Activated T-helper 2 cell treated with anti-CD3 and anti-CD28 coated beads, Interferon-gamma antibody, Interleukin-2, Interleukin-4, amounts not matched to agents 10 μg/mL and 5 μg/mL and 100 μg/mL, durations not matched to agents 14 hours and 24 hours and 36 hours (primary cell): ENCODE data around the gene ZBTB16. TPM values are rescaled to one million over a fixed set of nuclear protein-coding genes. Genes with fewer than 3 reads are reported as not detected.

Source experiments
- DNase-seq: peaks from one replicate; pipeline ENCODE4 v3.0.0; 2021; ENCODE audit warnings: low spot score
- H3K27ac Mint-ChIP-seq: one replicate; pipeline ENCODE4 v1.8.0; 2021; ENCODE audit warnings: mixed read lengths
- H3K27me3 Mint-ChIP-seq: one replicate; pipeline ENCODE4 v1.8.0; 2021; ENCODE audit warnings: low read depth, mixed read lengths
- H3K36me3 Mint-ChIP-seq: one replicate; pipeline ENCODE4 v1.8.0; 2021; ENCODE audit warnings: low read depth, mixed read lengths
- H3K4me1 Mint-ChIP-seq: one replicate; pipeline ENCODE4 v1.8.0; 2021; ENCODE audit warnings: low read depth, mixed read lengths
- H3K4me3 Mint-ChIP-seq: one replicate; pipeline ENCODE4 v1.8.0; 2021; ENCODE audit warnings: low read depth, mild to moderate bottlenecking, moderate library complexity, mixed read lengths
- H3K9me3 Mint-ChIP-seq: one replicate; pipeline ENCODE4 v1.8.0; 2021; ENCODE audit warnings: mixed read lengths
- intact Hi-C: fragments of 100-400 bp; cut with micrococcal nuclease; formaldehyde crosslinking; loops from one replicate; pipeline ENCODE4 v1.15.1; 2023
- total RNA-seq: library from RNA; stranded (reverse); gene quantifications from 2 replicates; pipeline ENCODE4 v1.2.3, GENCODE V29; 2022

Gene ZBTB16
- total RNA-seq, 1 donor from 2014 or later: 2.9 TPM

- H3K9me3 Mint-ChIP-seq: no peaks in the 10 kb centered on the region
- H3K4me1 Mint-ChIP-seq: peaks cover 65% of the 10 kb centered on the region
- no peaks in the 10 kb centered on the region for H3K36me3 Mint-ChIP-seq
- H3K27me3 Mint-ChIP-seq: no peaks in the 10 kb centered on the region
- no peak for DNase-seq
- no peak overlapping the region for H3K27ac Mint-ChIP-seq
- intact Hi-C loops: no loop called here
- H3K4me3 Mint-ChIP-seq: no peak overlapping the region
Measured at GRCh38 chr11:114176321-114176720, 116.8 kb downstream of the ZBTB16 start.

DNA sequence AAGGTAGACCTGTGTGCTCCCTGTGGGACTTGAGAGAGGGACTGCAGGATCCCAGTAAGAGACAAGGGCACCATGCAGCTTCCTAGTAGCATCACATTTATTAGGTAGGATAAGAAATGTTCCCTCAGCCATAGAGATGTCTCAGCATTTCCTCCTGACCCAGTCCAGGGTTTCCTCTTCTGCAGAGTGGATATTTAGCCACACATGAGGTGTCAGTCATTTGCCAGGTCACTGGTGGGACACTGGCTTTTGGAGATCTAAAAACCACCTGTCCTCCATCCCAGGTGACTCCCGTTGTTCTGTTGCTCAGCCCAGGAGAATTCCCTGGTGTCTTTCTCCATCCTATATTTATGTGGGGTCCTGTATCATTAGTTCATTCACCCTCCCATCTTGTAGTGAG is 119.1 kb downstream of the ZBTB16 start:
- no peak for DNase-seq
- Mint-ChIP-seq H3K4me1 (peaks cover 64% of the 10 kb centered on the region), H3K4me3 (no peak overlapping the region), H3K36me3 (no peaks in the 10 kb centered on the region), H3K27ac (no peak overlapping the region), H3K27me3 (no peaks in the 10 kb centered on the region), H3K9me3 (no peaks in the 10 kb centered on the region)
- intact Hi-C loops: no loop called here

- no peaks in the 10 kb centered on the region for H3K36me3 Mint-ChIP-seq
- peaks cover 64% of the 10 kb centered on the region for H3K4me1 Mint-ChIP-seq
- DNase-seq: no peak
- intact Hi-C loops: no loop called here
- no peaks in the 10 kb centered on the region for H3K9me3 Mint-ChIP-seq
- no peaks in the 10 kb centered on the region for H3K27me3 Mint-ChIP-seq
- no peak overlapping the region for H3K27ac Mint-ChIP-seq
- H3K4me3 Mint-ChIP-seq: no peak overlapping the region
Measured at GRCh38 chr11:114179234-114179941, 119.9 kb downstream of the ZBTB16 start.

DNA sequence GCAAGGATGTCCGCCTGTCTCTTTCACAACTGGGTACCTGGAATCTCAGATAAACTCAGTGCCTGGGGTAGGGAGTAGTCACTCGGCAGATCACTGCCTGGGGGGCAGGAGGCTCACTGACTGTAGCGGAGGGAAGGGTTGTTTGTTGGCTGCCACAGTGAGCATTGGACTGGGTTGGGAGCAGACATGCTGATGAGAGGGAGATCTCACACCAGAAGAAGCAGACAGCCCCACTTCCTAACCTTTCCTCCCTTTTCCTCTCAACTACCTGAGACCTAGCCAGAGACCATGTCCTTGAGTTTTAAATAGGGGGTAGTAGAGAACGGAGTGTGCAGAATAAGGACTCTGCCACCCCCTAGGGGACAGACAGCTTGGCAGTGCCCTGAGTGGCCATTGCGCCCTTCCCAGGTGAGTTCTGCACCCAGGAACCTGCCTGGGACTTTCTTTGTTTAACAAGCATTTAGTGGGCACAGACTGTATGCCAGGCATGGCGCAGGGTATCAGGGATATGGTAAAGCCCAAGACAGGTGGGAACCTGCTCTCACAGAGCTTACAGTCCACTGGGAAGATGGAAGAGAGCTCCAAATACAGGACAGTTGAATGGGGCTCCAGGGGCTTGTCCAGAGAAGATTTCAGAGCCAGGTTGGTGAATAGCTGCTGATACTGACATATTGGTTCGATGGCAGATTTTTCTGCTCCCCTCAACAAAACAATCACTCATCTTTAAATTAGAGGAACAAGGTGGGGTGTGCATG is 121.0 kb downstream of the ZBTB16 start:
- H3K4me1 Mint-ChIP-seq: peaks cover 64% of the 10 kb centered on the region
- H3K9me3 Mint-ChIP-seq: no peaks in the 10 kb centered on the region
- H3K27me3 Mint-ChIP-seq: no peaks in the 10 kb centered on the region
- no peak overlapping the region for H3K4me3 Mint-ChIP-seq
- no peak for DNase-seq
- H3K27ac Mint-ChIP-seq: no peak overlapping the region
- peaks cover 5% of the 10 kb centered on the region for H3K36me3 Mint-ChIP-seq
- intact Hi-C loops: loop anchor here (5.0 to 10.0 kb wide), 4 partner anchors 37 to 224 kb away; partner anchors contain the start of genes C11orf71 and RBM7

DNA sequence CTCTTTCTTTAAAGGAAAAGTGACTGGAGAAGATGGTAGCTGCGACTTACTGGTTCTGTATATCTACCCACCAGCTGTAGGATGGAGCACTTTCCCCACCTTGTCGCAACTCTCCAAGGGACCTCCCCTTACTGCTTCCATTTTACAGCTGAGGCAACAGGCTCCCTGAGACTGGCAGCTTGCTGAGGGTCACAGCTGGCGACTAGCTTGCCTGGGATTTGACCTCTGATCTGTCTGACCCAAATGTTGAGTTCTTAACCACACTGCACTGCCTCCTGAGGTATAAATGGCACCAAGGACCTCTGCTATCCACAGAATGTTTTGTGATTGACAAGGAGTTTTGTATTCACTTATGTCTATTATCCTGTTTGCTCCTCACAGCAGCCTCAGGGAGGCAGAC is 121.7 kb downstream of the ZBTB16 start:
- intact Hi-C loops: loop anchor here (5.0 to 10.0 kb wide), 4 partner anchors 36 to 224 kb away; partner anchors contain the start of genes C11orf71 and RBM7
- Mint-ChIP-seq H3K4me1 (peaks cover 70% of the 10 kb centered on the region), H3K36me3 (peaks cover 5% of the 10 kb centered on the region), H3K27ac (no peak overlapping the region), H3K27me3 (no peaks in the 10 kb centered on the region), H3K9me3 (no peaks in the 10 kb centered on the region), H3K4me3 (no peak overlapping the region)
- no peak for DNase-seq

- no peak for DNase-seq
- intact Hi-C loops: loop anchor here (5.0 to 10.0 kb wide), 4 partner anchors 36 to 223 kb away; partner anchors contain the start of genes C11orf71 and RBM7
- no peaks in the 10 kb centered on the region for H3K9me3 Mint-ChIP-seq
- peaks cover 5% of the 10 kb centered on the region for H3K36me3 Mint-ChIP-seq
- H3K4me1 Mint-ChIP-seq: peaks cover 74% of the 10 kb centered on the region
- H3K27ac Mint-ChIP-seq: no peak overlapping the region
- H3K27me3 Mint-ChIP-seq: no peaks in the 10 kb centered on the region
- no peak overlapping the region for H3K4me3 Mint-ChIP-seq
Measured at GRCh38 chr11:114181752-114182151, 122.2 kb downstream of the ZBTB16 start.

GRCh38 chr11:114182471-114183043 is 123.0 kb downstream of the ZBTB16 start:
- intact Hi-C loops: loop anchor here (1.0 to 10.0 kb wide), 6 partner anchors 14 to 222 kb away; partner anchors contain the start of genes C11orf71 and RBM7
- DNase-seq: no peak
- Mint-ChIP-seq H3K36me3 (peaks cover 5% of the 10 kb centered on the region), H3K9me3 (no peaks in the 10 kb centered on the region), H3K4me3 (no peak overlapping the region), H3K4me1 (peaks cover 83% of the 10 kb centered on the region), H3K27me3 (no peaks in the 10 kb centered on the region), H3K27ac (peak overlapping the region; percentile 83)

DNA sequence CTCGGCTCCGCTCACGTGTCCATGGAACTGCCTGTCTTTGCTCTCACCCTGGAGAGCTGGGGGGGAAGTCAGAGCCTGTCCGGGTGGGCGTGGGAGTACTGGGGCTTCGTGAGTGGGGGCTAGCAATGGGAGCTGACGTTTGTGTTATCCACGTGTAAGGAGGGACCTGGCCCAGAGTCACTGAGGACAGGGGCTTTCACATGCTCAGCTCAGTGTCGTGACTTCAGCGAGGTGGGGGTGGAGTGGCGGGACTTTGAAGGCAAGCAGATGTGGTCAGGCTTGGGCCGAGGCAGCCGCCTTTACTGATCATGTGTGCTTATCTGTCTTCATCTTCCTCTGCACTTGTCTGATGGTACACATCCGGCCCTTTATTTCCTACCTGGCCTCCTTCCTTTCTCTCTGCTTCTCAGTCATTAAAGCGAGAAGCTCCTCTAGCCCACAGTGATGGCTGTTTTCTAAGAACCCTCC is 123.6 kb downstream of the ZBTB16 start:
- H3K4me3 Mint-ChIP-seq: peak overlapping the region; percentile 6

DNA sequence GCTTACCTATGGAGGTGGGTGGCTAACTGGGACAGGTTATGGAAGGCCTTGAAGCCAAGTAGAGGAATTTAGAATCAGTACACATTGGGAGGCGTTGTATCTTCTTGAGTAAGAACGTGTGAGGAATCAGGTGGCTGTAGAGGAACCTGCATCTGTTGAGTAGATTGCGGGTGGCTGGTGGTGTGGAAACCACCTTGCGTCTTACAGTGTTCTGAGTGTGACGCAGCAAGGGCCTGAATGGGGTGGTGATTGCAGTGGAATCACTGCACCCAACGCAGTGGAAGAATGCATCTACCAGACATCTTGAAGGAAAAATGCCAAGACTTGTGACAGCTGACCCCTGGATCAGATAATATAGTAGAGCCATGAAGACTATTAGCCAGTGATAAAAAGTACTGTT is 125.9 kb downstream of the ZBTB16 start:
- Mint-ChIP-seq H3K4me3 (no peak overlapping the region), H3K9me3 (peaks cover 5% of the 10 kb centered on the region), H3K36me3 (peaks cover 14% of the 10 kb centered on the region), H3K4me1 (peaks cover 71% of the 10 kb centered on the region), H3K27me3 (no peaks in the 10 kb centered on the region), H3K27ac (no peak overlapping the region)
- no peak for DNase-seq
- intact Hi-C loops: loop anchor here (10.0 kb wide), 1 partner anchor 219 kb away; the partner anchor contains the start of genes C11orf71 and RBM7

More for the DNA sequence above, 123.6 kb downstream of the ZBTB16 start:
- intact Hi-C loops: loop anchor here (1.0 to 10.0 kb wide), 6 partner anchors 15 to 222 kb away; partner anchors contain the start of genes C11orf71 and RBM7
- DNase-seq: peak; percentile 79
- H3K27ac Mint-ChIP-seq: peak overlapping the region; percentile 83
- H3K36me3 Mint-ChIP-seq: peaks cover 6% of the 10 kb centered on the region
- peaks cover 83% of the 10 kb centered on the region for H3K4me1 Mint-ChIP-seq
- no peaks in the 10 kb centered on the region for H3K9me3 Mint-ChIP-seq
- no peaks in the 10 kb centered on the region for H3K27me3 Mint-ChIP-seq

DNA sequence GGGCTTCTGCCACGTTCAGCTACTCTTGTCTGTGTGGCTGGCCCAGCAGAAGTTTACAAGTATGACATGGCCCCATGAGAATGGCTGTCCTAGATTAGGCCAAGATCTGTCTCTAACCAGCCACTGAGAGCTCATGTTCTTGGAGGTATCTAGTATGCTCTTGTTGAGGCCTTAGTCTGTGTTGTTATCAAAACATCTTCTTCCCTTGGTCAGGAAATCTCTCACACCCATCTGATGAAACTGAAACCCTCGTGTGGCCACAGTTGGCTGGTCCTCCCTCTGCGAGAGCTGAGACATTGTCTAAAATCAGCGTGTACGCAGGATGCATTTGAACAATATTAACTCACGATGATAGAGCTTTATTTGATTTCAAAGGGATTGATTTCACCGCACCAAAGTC is 127.7 kb downstream of the ZBTB16 start:
- Mint-ChIP-seq H3K36me3 (peaks cover 25% of the 10 kb centered on the region), H3K27ac (no peak overlapping the region), H3K27me3 (no peaks in the 10 kb centered on the region), H3K9me3 (peaks cover 23% of the 10 kb centered on the region), H3K4me1 (peaks cover 58% of the 10 kb centered on the region), H3K4me3 (no peak overlapping the region)
- intact Hi-C loops: loop anchor here (10.0 kb wide), 1 partner anchor 218 kb away; the partner anchor contains the start of genes C11orf71 and RBM7
- DNase-seq: no peak

DNA sequence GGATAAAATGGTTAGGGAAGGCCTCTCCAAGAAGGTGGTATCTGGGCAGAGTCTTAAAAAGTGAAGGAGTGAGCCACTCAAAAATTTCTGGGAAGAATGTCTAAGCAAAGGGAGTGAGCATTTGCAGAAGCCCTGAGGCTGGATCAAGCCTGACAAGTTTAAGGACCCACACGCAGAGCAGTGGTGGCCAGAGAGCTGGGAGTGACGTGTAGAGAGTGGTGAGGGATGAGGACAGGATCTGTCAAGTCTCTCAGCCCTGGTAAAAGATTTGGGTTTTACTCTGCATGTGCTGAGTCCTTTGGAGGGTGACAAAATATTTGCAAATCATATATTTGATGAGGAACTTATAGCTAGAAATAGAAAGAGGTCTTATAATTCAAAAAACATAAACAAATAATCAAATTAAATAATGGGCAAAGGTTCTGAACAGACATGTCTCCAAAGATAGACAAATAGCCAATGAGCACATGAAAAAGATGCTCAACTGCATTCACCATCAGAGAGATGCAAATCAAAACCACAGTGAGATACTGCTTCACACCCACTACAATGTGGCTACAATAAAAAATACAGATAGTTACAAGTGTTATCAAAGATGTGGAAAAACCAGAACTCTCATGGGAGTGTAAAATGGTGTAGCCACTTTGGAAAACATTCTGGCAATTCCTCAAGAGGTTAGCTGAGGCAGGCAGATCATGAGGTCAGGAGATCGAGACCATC is 129.5 kb downstream of the ZBTB16 start:
- H3K4me3 Mint-ChIP-seq: no peak overlapping the region
- intact Hi-C loops: loop anchor here (10.0 kb wide), 1 partner anchor 216 kb away; the partner anchor contains the start of genes C11orf71 and RBM7
- DNase-seq: no peak
- H3K27me3 Mint-ChIP-seq: no peaks in the 10 kb centered on the region
- H3K27ac Mint-ChIP-seq: no peak overlapping the region
- H3K9me3 Mint-ChIP-seq: peaks cover 24% of the 10 kb centered on the region
- peaks cover 25% of the 10 kb centered on the region for H3K36me3 Mint-ChIP-seq
- peaks cover 43% of the 10 kb centered on the region for H3K4me1 Mint-ChIP-seq

DNA sequence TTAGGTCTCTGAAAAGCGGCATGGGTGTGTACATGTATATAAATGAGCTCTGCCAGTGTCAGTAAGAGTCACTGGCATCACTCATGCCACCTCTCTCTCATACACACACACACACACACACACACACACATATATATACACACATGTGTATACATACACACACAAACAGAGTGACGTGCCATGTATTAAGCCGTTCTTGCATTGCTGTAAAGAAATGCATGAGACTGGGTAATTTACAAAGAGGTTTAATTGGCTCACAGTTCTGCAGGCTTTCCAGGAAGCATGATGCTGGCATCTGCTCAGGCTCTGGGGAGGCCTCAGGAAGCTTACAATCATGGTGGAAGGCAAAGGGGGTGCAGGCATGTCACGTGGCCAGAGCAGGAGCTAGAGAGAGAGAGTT is 131.1 kb downstream of the ZBTB16 start:
- intact Hi-C loops: no loop called here
- Mint-ChIP-seq H3K36me3 (peaks cover 21% of the 10 kb centered on the region), H3K27ac (no peak overlapping the region), H3K4me1 (peaks cover 43% of the 10 kb centered on the region), H3K9me3 (peaks cover 24% of the 10 kb centered on the region), H3K4me3 (no peak overlapping the region), H3K27me3 (no peaks in the 10 kb centered on the region)
- DNase-seq: no peak
